SK-N-SH treated with all-trans-retinoic acid at 6 μM for 48 hours (cell line): ENCODE measurements around the gene KLHDC7B.

ENCODE experiments used
- ARNTL ChIP-seq: fragments of 450-650 bp; formaldehyde crosslinking; IDR thresholded peaks from 2 replicates; pipeline ENCODE4 v1.5.0; 2020; ENCODE audit warnings: low read depth, mild to moderate bottlenecking, moderate library complexity, borderline replicate concordance
- RARB ChIP-seq: fragments of 250-450 bp; sonication (Bioruptor Pico); IDR thresholded peaks from 2 replicates; pipeline ENCODE4 v1.8.0; 2021; ENCODE audit warnings: mild to moderate bottlenecking, moderate library complexity
- ZFP3 ChIP-seq: fragments of 250-450 bp; sonication (Bioruptor Pico); IDR thresholded peaks from 2 replicates; pipeline ENCODE4 v1.5.0; 2020; ENCODE audit warnings: mild to moderate bottlenecking, moderate library complexity
- ZFP30 ChIP-seq: fragments of 450-650 bp; formaldehyde crosslinking; IDR thresholded peaks from 2 replicates; pipeline ENCODE4 v1.5.0; 2022; ENCODE audit warnings: mild to moderate bottlenecking, moderate library complexity
- TF ChIP-seq, protein P1 (sequence below): fragments of 250-450 bp; sonication (Bioruptor Pico); IDR thresholded peaks from 2 replicates; pipeline ENCODE4 v1.8.0; 2021; ENCODE audit warnings: low read depth, mild to moderate bottlenecking, moderate library complexity, borderline replicate concordance
- TF ChIP-seq, protein P2 (sequence below): fragments of 250-450 bp; sonication (Bioruptor Pico); IDR thresholded peaks from 2 replicates; pipeline ENCODE4 v1.8.0; 2020; ENCODE audit warnings: mild to moderate bottlenecking, moderate library complexity, borderline replicate concordance
- TF ChIP-seq, protein P3 (sequence below): fragments of 250-450 bp; sonication (Bioruptor Pico); IDR thresholded peaks from 2 replicates; pipeline ENCODE4 v1.5.0; 2020; ENCODE audit warnings: mild to moderate bottlenecking, moderate library complexity

DNA sequence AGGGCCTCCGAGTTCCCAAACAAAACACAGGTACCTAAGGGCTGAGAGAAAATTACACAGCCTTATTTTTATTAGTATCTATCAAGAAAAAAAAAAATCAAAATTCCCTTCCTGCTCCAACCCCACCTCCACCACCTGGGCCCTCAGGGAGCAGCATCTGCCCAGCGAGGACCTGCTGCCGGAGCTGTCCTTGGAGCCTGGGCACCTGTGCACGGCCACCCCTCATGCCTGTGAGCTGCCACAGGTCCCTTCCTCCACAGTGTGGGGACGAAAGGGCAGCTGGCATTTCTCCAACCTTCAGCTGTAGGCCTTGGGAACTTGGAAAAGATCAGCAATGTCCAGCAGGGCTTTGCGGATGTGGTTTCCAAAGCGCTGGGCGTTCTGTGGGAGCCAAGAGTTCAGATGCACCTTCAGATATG, 23.4 kb downstream of the KLHDC7B start:
- TF ChIP-seq ZFP3 (CRISPR knock-in tag) = no peak
- no peak for TF ChIP-seq ARNTL (CRISPR knock-in tag)
- TF ChIP-seq, protein P1, sequence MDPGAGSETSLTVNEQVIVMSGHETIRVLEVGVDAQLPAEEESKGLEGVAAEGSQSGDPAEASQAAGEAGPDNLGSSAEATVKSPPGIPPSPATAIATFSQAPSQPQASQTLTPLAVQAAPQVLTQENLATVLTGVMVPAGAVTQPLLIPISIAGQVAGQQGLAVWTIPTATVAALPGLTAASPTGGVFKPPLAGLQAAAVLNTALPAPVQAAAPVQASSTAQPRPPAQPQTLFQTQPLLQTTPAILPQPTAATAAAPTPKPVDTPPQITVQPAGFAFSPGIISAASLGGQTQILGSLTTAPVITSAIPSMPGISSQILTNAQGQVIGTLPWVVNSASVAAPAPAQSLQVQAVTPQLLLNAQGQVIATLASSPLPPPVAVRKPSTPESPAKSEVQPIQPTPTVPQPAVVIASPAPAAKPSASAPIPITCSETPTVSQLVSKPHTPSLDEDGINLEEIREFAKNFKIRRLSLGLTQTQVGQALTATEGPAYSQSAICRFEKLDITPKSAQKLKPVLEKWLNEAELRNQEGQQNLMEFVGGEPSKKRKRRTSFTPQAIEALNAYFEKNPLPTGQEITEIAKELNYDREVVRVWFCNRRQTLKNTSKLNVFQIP (CRISPR knock-in tag) = no peak
- TF ChIP-seq ZFP30 = no peak
- no peak for TF ChIP-seq RARB (CRISPR knock-in tag)
- TF ChIP-seq, protein P2, sequence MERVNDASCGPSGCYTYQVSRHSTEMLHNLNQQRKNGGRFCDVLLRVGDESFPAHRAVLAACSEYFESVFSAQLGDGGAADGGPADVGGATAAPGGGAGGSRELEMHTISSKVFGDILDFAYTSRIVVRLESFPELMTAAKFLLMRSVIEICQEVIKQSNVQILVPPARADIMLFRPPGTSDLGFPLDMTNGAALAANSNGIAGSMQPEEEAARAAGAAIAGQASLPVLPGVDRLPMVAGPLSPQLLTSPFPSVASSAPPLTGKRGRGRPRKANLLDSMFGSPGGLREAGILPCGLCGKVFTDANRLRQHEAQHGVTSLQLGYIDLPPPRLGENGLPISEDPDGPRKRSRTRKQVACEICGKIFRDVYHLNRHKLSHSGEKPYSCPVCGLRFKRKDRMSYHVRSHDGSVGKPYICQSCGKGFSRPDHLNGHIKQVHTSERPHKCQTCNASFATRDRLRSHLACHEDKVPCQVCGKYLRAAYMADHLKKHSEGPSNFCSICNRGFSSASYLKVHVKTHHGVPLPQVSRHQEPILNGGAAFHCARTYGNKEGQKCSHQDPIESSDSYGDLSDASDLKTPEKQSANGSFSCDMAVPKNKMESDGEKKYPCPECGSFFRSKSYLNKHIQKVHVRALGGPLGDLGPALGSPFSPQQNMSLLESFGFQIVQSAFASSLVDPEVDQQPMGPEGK = no peak
- TF ChIP-seq, protein P3, sequence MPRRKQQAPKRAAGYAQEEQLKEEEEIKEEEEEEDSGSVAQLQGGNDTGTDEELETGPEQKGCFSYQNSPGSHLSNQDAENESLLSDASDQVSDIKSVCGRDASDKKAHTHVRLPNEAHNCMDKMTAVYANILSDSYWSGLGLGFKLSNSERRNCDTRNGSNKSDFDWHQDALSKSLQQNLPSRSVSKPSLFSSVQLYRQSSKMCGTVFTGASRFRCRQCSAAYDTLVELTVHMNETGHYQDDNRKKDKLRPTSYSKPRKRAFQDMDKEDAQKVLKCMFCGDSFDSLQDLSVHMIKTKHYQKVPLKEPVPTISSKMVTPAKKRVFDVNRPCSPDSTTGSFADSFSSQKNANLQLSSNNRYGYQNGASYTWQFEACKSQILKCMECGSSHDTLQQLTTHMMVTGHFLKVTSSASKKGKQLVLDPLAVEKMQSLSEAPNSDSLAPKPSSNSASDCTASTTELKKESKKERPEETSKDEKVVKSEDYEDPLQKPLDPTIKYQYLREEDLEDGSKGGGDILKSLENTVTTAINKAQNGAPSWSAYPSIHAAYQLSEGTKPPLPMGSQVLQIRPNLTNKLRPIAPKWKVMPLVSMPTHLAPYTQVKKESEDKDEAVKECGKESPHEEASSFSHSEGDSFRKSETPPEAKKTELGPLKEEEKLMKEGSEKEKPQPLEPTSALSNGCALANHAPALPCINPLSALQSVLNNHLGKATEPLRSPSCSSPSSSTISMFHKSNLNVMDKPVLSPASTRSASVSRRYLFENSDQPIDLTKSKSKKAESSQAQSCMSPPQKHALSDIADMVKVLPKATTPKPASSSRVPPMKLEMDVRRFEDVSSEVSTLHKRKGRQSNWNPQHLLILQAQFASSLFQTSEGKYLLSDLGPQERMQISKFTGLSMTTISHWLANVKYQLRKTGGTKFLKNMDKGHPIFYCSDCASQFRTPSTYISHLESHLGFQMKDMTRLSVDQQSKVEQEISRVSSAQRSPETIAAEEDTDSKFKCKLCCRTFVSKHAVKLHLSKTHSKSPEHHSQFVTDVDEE (CRISPR knock-in tag) = no peak
